Stomach (tissue), 4 donors: ENCODE data around the gene PLCL2.

ENCODE experiments used
- EP300 ChIP-seq: sonication (generic); formaldehyde crosslinking; IDR thresholded peaks from one replicate; pipeline ENCODE4 v1.6.1; 2017; ENCODE audit warnings: antibody characterized with exemption
- POLR2A ChIP-seq, 4 donors: fragments of 450-650 bp; IDR thresholded peaks; one replicate each; pipeline ENCODE4 v1.6.1; 2016; ENCODE audit warnings: antibody characterized with exemption in 4 of 4, control low read depth in 2 of 4, mild to moderate bottlenecking in 1 of 4, moderate library complexity in 1 of 4
- POLR2AphosphoS5 ChIP-seq, 3 donors: sonication (generic); formaldehyde crosslinking; IDR thresholded peaks; one replicate each; pipeline ENCODE4 v1.6.1; 2016; ENCODE audit warnings: antibody characterized with exemption in 3 of 3
- TF ChIP-seq, protein P1 (sequence below), 7 experiments: fragments of 450-650 bp in 4 of 7; fragments of 200-600 bp in 3 of 7; sonication (generic) in 3 of 7; IDR thresholded peaks; one replicate each; pipeline ENCODE4 v1.5.1; 2016 to 2019; ENCODE audit warnings: antibody characterized with exemption in 7 of 7, control low read depth in 2 of 7, mild to moderate bottlenecking in 1 of 7

DNA sequence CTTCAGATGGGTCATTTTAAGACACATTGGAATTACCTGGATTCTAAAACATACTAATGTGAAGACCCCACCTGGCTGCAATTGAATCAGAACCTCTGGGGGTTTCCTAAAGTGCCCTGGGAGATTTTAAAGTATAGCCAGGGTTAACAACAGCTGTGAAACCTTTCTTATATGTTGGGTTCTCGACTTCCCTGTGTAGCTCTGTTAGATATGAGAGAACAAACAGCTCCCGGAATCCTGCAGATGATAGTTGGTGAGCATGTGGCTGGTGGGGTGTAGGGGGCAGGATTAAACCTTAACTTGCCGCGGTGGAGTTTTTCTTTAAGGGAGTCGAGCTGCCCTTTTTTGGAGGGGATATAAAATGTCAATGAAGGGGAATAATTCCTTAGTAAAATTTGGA, 12.1 kb downstream of the PLCL2 start:
- TF ChIP-seq POLR2AphosphoS5 (IDR thresholded peaks at IDR 0.05) = no peak
- no peak for TF ChIP-seq EP300
- TF ChIP-seq, protein P1, sequence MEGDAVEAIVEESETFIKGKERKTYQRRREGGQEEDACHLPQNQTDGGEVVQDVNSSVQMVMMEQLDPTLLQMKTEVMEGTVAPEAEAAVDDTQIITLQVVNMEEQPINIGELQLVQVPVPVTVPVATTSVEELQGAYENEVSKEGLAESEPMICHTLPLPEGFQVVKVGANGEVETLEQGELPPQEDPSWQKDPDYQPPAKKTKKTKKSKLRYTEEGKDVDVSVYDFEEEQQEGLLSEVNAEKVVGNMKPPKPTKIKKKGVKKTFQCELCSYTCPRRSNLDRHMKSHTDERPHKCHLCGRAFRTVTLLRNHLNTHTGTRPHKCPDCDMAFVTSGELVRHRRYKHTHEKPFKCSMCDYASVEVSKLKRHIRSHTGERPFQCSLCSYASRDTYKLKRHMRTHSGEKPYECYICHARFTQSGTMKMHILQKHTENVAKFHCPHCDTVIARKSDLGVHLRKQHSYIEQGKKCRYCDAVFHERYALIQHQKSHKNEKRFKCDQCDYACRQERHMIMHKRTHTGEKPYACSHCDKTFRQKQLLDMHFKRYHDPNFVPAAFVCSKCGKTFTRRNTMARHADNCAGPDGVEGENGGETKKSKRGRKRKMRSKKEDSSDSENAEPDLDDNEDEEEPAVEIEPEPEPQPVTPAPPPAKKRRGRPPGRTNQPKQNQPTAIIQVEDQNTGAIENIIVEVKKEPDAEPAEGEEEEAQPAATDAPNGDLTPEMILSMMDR (IDR thresholded peaks at IDR 0.05) = no peak
- TF ChIP-seq POLR2A (IDR thresholded peaks at IDR 0.05) = no peak
